ENCODE results near the gene RND3.
A peak's percentile ranks its signal among the peaks of the same experiment; 100 is the strongest.

RND3 gene

GRCh38 chr2:150532020-150532419 lies 44.6 kb upstream of the RND3 start:
- H3K9me3 ChIP-seq (ENCODE audit: insufficient read depth, low read length, severe bottlenecking) = peaks cover 7% of the 10 kb centered on the region
- H4K20me1 ChIP-seq (ENCODE audit: insufficient read depth, low read length) = no peaks in the 10 kb centered on the region
- H3K27me3 ChIP-seq (ENCODE audit: insufficient read depth, low read length, poor library complexity) = no peaks in the 10 kb centered on the region
- no peaks in the 10 kb centered on the region for H3K79me2 ChIP-seq (ENCODE audit: insufficient read depth, low read length)
- H3K36me3 ChIP-seq (ENCODE audit: insufficient read depth, low read length) = no peaks in the 10 kb centered on the region
- H3K27ac ChIP-seq (ENCODE audit: low read length) = no peak overlapping the region
- TF ChIP-seq EZH2 (IDR thresholded peaks at IDR 0.05; ENCODE audit: borderline replicate concordance, low read depth, low read length, severe bottlenecking) = no peak
- TF ChIP-seq CTCF (IDR thresholded peaks at IDR 0.05; ENCODE audit: borderline replicate concordance, extremely low read depth, low read length, poor library complexity, severe bottlenecking) = no peak
- no peak overlapping the region for H3K9ac ChIP-seq (ENCODE audit: low read depth, low read length)
- no peak overlapping the region for H3K4me2 ChIP-seq (ENCODE audit: insufficient read depth, low read length)
- H2AFZ ChIP-seq (ENCODE audit: low read depth, low read length) = no peak overlapping the region
- peaks cover 49% of the 10 kb centered on the region for H3K4me1 ChIP-seq (ENCODE audit: insufficient read depth, low read length)
- ATAC-seq (ENCODE audit: insufficient read depth, low read depth) = no peak
- no peak for DNase-seq
- H3K4me3 ChIP-seq (ENCODE audit: low read depth in 1 of 2, low read length in 2 of 2) = no peak overlapping the region

- Histone ChIP-seq H3K9me3 (ENCODE audit: insufficient read depth, low read length, severe bottlenecking) (peaks cover 7% of the 10 kb centered on the region), H4K20me1 (ENCODE audit: insufficient read depth, low read length) (no peaks in the 10 kb centered on the region), H3K36me3 (ENCODE audit: insufficient read depth, low read length) (no peaks in the 10 kb centered on the region), H3K4me3 (ENCODE audit: low read depth in 1 of 2, low read length in 2 of 2) (no peak overlapping the region), H3K27me3 (ENCODE audit: insufficient read depth, low read length, poor library complexity) (no peaks in the 10 kb centered on the region), H3K4me2 (ENCODE audit: insufficient read depth, low read length) (peak overlapping the region; percentile 12; the same call in 1 of the 2 replicates), H3K27ac (ENCODE audit: low read length) (no peak overlapping the region; the same call in 1 of the 2 replicates), H3K9ac (ENCODE audit: low read depth, low read length) (no peak overlapping the region), H3K4me1 (ENCODE audit: insufficient read depth, low read length) (peaks cover 53% of the 10 kb centered on the region), H2AFZ (ENCODE audit: low read depth, low read length) (no peak overlapping the region), H3K79me2 (ENCODE audit: insufficient read depth, low read length) (no peaks in the 10 kb centered on the region)
- ATAC-seq (ENCODE audit: insufficient read depth, low read depth) (no peak), DNase-seq (no peak)
- TF ChIP-seq CTCF (IDR thresholded peaks at IDR 0.05; ENCODE audit: borderline replicate concordance, extremely low read depth, low read length, poor library complexity, severe bottlenecking) (no peak), EZH2 (IDR thresholded peaks at IDR 0.05; ENCODE audit: borderline replicate concordance, low read depth, low read length, severe bottlenecking) (no peak)
Measured at GRCh38 chr2:150531591-150531990, 44.1 kb upstream of the RND3 start.

- H3K27ac ChIP-seq (ENCODE audit: low read length) = peak overlapping the region; percentile 88
Measured at GRCh38 chr2:150530168-150530567, 42.7 kb upstream of the RND3 start.

More at GRCh38 chr2:150530168-150530567, 42.7 kb upstream of the RND3 start:
- H4K20me1 ChIP-seq (ENCODE audit: insufficient read depth, low read length) = no peaks in the 10 kb centered on the region
- H3K9me3 ChIP-seq (ENCODE audit: insufficient read depth, low read length, severe bottlenecking) = no peaks in the 10 kb centered on the region
- H3K4me3 ChIP-seq (ENCODE audit: low read depth in 1 of 2, low read length in 2 of 2) = peak overlapping the region in 1 of 2 experiments; percentile 55; a peak in 1 of 4 replicates
- peaks cover 54% of the 10 kb centered on the region for H3K4me1 ChIP-seq (ENCODE audit: insufficient read depth, low read length)
- ATAC-seq (ENCODE audit: insufficient read depth, low read depth) (no peak), DNase-seq (no peak)
- no peaks in the 10 kb centered on the region for H3K79me2 ChIP-seq (ENCODE audit: insufficient read depth, low read length)
- peak overlapping the region; percentile 77 for H3K4me2 ChIP-seq (ENCODE audit: insufficient read depth, low read length)
- H3K9ac ChIP-seq (ENCODE audit: low read depth, low read length) = peak overlapping the region; percentile 57
- H3K27me3 ChIP-seq (ENCODE audit: insufficient read depth, low read length, poor library complexity) = no peaks in the 10 kb centered on the region
- no peaks in the 10 kb centered on the region for H3K36me3 ChIP-seq (ENCODE audit: insufficient read depth, low read length)
- no peak for TF ChIP-seq CTCF (IDR thresholded peaks at IDR 0.05; ENCODE audit: borderline replicate concordance, extremely low read depth, low read length, poor library complexity, severe bottlenecking)
- TF ChIP-seq EZH2 (IDR thresholded peaks at IDR 0.05; ENCODE audit: borderline replicate concordance, low read depth, low read length, severe bottlenecking) = no peak
- peak overlapping the region; percentile 10; the same call in 1 of the 2 replicates for H2AFZ ChIP-seq (ENCODE audit: low read depth, low read length)

All from DND-41 (cell line).